Panc1 (cell line): ENCODE results near the gene SKA2. TPM values are rescaled to one million over a fixed set of nuclear protein-coding genes. Genes with fewer than 3 reads are reported as not detected.

Source experiments
- ATAC-seq: fragments of 200-7000 bp; cut with Tn5 transposase; 2 replicates; pipeline ENCODE4 v1.9.1; 2020; ENCODE audit warnings: mild to moderate bottlenecking, moderate library complexity
- BruUV-seq: library from RNA; stranded (reverse); fragments of 400-500 nt; replicated peaks from 2 replicates; lab custom pipeline; 2021; lab: Mats Ljungman, UMichigan
- CTCF ChIA-PET: fragments of 300-600 bp; sonication (Branson Sonifier 250); formaldehyde crosslinking; loops from one replicate; lab custom pipeline; 2022; ENCODE audit warnings: antibody characterized with exemption; lab: Charles Lee
- POLR2A ChIA-PET: fragments of 300-600 bp; sonication (Branson Sonifier 250); formaldehyde crosslinking; loops from one replicate; lab custom pipeline; 2022; ENCODE audit warnings: antibody characterized with exemption; lab: Charles Lee
- DNase-seq: peaks from one replicate; pipeline ENCODE4 v3.0.0-alpha.2; 2010; ENCODE audit warnings: low read depth, low spot score
- H3K27ac ChIP-seq: 2 replicates; pipeline ENCODE4 v1.5.1; 2011; ENCODE audit warnings: mild to moderate bottlenecking, low read length, inconsistent platforms
- H3K27me3 ChIP-seq: fragments of 200-500 bp; sonication (Bioruptor generic); 2 replicates; pipeline ENCODE4 v1.6.0; 2014; ENCODE audit warnings: low read length, inconsistent platforms; ENCODE audit not compliant: control insufficient read depth, insufficient read depth
- H3K36me3 ChIP-seq: fragments of 200-500 bp; sonication (Bioruptor generic); 2 replicates; pipeline ENCODE4 v1.5.1; 2014; ENCODE audit warnings: inconsistent platforms, mild to moderate bottlenecking, low read length, moderate library complexity; ENCODE audit not compliant: control insufficient read depth, insufficient read depth
- H3K4me1 ChIP-seq: 2 replicates; pipeline ENCODE4 v1.5.1; 2011; ENCODE audit warnings: inconsistent platforms, mild to moderate bottlenecking, low read length, moderate library complexity; ENCODE audit not compliant: control insufficient read depth, insufficient read depth
- H3K4me3 ChIP-seq, 2 experiments: 2 replicates each; pipeline ENCODE4 v1.5.1; 2011 to 2012; ENCODE audit warnings: low read depth in 2 of 2, low read length in 2 of 2, mild to moderate bottlenecking in 2 of 2, inconsistent platforms in 1 of 2, moderate library complexity in 1 of 2
- H3K9me3 ChIP-seq: fragments of 200-500 bp; sonication (Bioruptor generic); 2 replicates; pipeline ENCODE4 v1.5.1; 2014; ENCODE audit warnings: low read depth, mild to moderate bottlenecking, inconsistent platforms, low read length, moderate library complexity; ENCODE audit not compliant: control insufficient read depth, insufficient read depth
- CTCF ChIP-seq: fragments of 450-650 bp; IDR thresholded peaks from 2 replicates; pipeline ENCODE4 v1.5.1; 2017; ENCODE audit warnings: mild to moderate bottlenecking
- POLR2AphosphoS5 ChIP-seq: IDR thresholded peaks from 2 replicates; pipeline ENCODE4 v1.6.1; 2012; ENCODE audit warnings: mild to moderate bottlenecking, low read depth, low read length, moderate library complexity
- REST ChIP-seq, 2 experiments: IDR thresholded peaks; 2 replicates each; pipeline ENCODE4 v1.6.1; 2011 to 2012; ENCODE audit warnings: low read depth in 2 of 2, control low read depth in 1 of 2, low read length in 1 of 2, mild to moderate bottlenecking in 1 of 2, moderate library complexity in 1 of 2; ENCODE audit not compliant: insufficient read depth in 1 of 2
- SIN3A ChIP-seq: IDR thresholded peaks from 2 replicates; pipeline ENCODE4 v1.6.1; 2012; ENCODE audit warnings: low read depth, mild to moderate bottlenecking, low read length, moderate library complexity, borderline replicate concordance; ENCODE audit not compliant: insufficient read depth
- TCF7L2 ChIP-seq: IDR thresholded peaks from 2 replicates; pipeline ENCODE4 v1.6.1; 2011; ENCODE audit warnings: mild to moderate bottlenecking, low read depth, low read length, inconsistent platforms
- in situ Hi-C: cut with HindIII; loops from 2 replicates; pipeline ENCODE4 v1.10.0; 2016; ENCODE audit warnings: low sequenced_read_pairs, low pct_unique_long_range_greater_than_20kb
- intact Hi-C: fragments of 100-400 bp; cut with micrococcal nuclease; formaldehyde crosslinking; loops from one replicate; pipeline ENCODE4 v1.10.0; 2022; ENCODE audit not compliant: unreplicated experiment
- total RNA-seq: library from RNA; stranded (reverse); gene quantifications from one replicate; pipeline ENCODE4 v1.2.1, GENCODE V29; 2021; ENCODE audit not compliant: unreplicated experiment

The SKA2 gene
- total RNA-seq, 1 experiment from 2014 or later = 30.3 TPM

GRCh38 chr17:59185997-59186396 lies 31.0 kb upstream of the SKA2 start:
- Histone ChIP-seq H3K4me1 (no peaks in the 10 kb centered on the region), H3K9me3 (no peaks in the 10 kb centered on the region), H3K36me3 (peaks cover 2% of the 10 kb centered on the region; the same call in 1 of the 2 replicates), H3K4me3 (no peak overlapping the region), H3K27me3 (no peaks in the 10 kb centered on the region), H3K27ac (no peak overlapping the region)
- ChIA-PET CTCF (no interaction called here), POLR2A (interaction anchor here (0.6 kb wide), 2 partner anchors 50 to 311 kb away, joined by 4 to 12 read pairs; no protein-coding TSS in a partner anchor)
- DNase-seq (no peak), ATAC-seq (no peak)
- intact Hi-C loops = no loop called here
- BruUV-seq = TSS peak; percentile 52
- in situ Hi-C loops = no loop called here
- TF ChIP-seq TCF7L2 (no peak), SIN3A (no peak), REST (IDR thresholded peaks at IDR 0.05; ENCODE audit: insufficient read depth in 1 of 2, low read depth in 2 of 2, low read length in 1 of 2) (no peak), POLR2AphosphoS5 (no peak), CTCF (no peak)

GRCh38 chr17:59181481-59181880 lies 26.5 kb upstream of the SKA2 start:
- ChIA-PET CTCF (no interaction called here), POLR2A (no interaction called here)
- BruUV-seq = no TSS peak
- no peaks in the 10 kb centered on the region for H3K4me1 ChIP-seq
- in situ Hi-C loops = no loop called here
- TF ChIP-seq SIN3A (no peak), POLR2AphosphoS5 (no peak), CTCF (no peak), TCF7L2 (no peak), REST (IDR thresholded peaks at IDR 0.05; ENCODE audit: insufficient read depth in 1 of 2, low read depth in 2 of 2, low read length in 1 of 2) (no peak)
- no peak overlapping the region for H3K4me3 ChIP-seq
- H3K27me3 ChIP-seq = no peaks in the 10 kb centered on the region
- intact Hi-C loops = no loop called here
- DNase-seq (no peak), ATAC-seq (no peak)
- no peaks in the 10 kb centered on the region for H3K9me3 ChIP-seq
- no peak overlapping the region for H3K27ac ChIP-seq
- H3K36me3 ChIP-seq = no peaks in the 10 kb centered on the region
